Loucy (cell line): ENCODE measurements around the gene SLX9.

Experiments used
- H2AFZ ChIP-seq: fragments of 200-600 bp; sonication (generic); 2 replicates; pipeline ENCODE4 v1.6.0; 2016; ENCODE audit warnings: antibody characterized with exemption, mild to moderate bottlenecking, low read length, moderate library complexity
- H3F3A ChIP-seq: fragments of 200-600 bp; 2 replicates; pipeline ENCODE4 v1.6.0; 2016; ENCODE audit warnings: antibody characterized with exemption, low read depth, mild to moderate bottlenecking
- H3K27me3 ChIP-seq: fragments of 200-600 bp; sonication (generic); 2 replicates; pipeline ENCODE4 v1.6.1; 2014; ENCODE audit warnings: low read length, mild to moderate bottlenecking; ENCODE audit not compliant: insufficient read depth, poor library complexity, severe bottlenecking
- H3K36me3 ChIP-seq: fragments of 200-600 bp; sonication (generic); 2 replicates; pipeline ENCODE4 v1.6.1; 2016; ENCODE audit warnings: low read length; ENCODE audit not compliant: insufficient read depth
- H3K4me1 ChIP-seq: fragments of 200-600 bp; sonication (generic); 2 replicates; pipeline ENCODE4 v1.5.1; 2014; ENCODE audit warnings: low read length, mild to moderate bottlenecking; ENCODE audit not compliant: insufficient read depth, poor library complexity, severe bottlenecking
- H3K4me2 ChIP-seq: fragments of 200-600 bp; sonication (generic); 2 replicates; pipeline ENCODE4 v1.6.0; 2014; ENCODE audit warnings: antibody characterized with exemption, low read length, low read depth, mild to moderate bottlenecking; ENCODE audit not compliant: poor library complexity, severe bottlenecking
- H3K4me3 ChIP-seq: fragments of 200-600 bp; sonication (generic); 2 replicates; pipeline ENCODE4 v1.5.1; 2014; ENCODE audit warnings: low read length, mild to moderate bottlenecking, mixed read lengths; ENCODE audit not compliant: poor library complexity, severe bottlenecking
- H3K79me2 ChIP-seq: fragments of 200-600 bp; sonication (generic); 2 replicates; pipeline ENCODE4 v1.6.1; 2014; ENCODE audit warnings: low read length; ENCODE audit not compliant: insufficient read depth
- H3K9ac ChIP-seq: fragments of 200-600 bp; sonication (generic); 2 replicates; pipeline ENCODE4 v1.6.0; 2014; ENCODE audit warnings: mild to moderate bottlenecking, low read depth, low read length, moderate library complexity; ENCODE audit not compliant: poor library complexity, severe bottlenecking
- H3K9me2 ChIP-seq: fragments of 200-600 bp; sonication (generic); replicated peaks from 2 replicates; pipeline ENCODE4 v1.6.1; 2016; ENCODE audit warnings: low read depth, low read length, mixed read lengths
- H3K9me3 ChIP-seq: fragments of 200-600 bp; sonication (generic); 2 replicates; pipeline ENCODE4 v1.6.1; 2014; ENCODE audit warnings: mild to moderate bottlenecking, antibody characterized with exemption, low read length, low read depth; ENCODE audit not compliant: insufficient read depth
- H4K20me1 ChIP-seq: fragments of 200-600 bp; sonication (generic); 2 replicates; pipeline ENCODE4 v1.6.0; 2014; ENCODE audit warnings: antibody characterized with exemption, low read length, mild to moderate bottlenecking; ENCODE audit not compliant: insufficient read depth, poor library complexity, severe bottlenecking
- CTCF ChIP-seq: fragments of 200-600 bp; sonication (generic); conservative IDR thresholded peaks from 2 replicates; pipeline ENCODE4 v1.5.1; 2014; ENCODE audit warnings: mild to moderate bottlenecking, antibody characterized with exemption, low read length
- EZH2phosphoT487 ChIP-seq: fragments of 200-600 bp; IDR thresholded peaks from 2 replicates; pipeline ENCODE4 v1.6.1; 2018; ENCODE audit warnings: antibody characterized with exemption, mild to moderate bottlenecking, moderate library complexity, borderline replicate concordance

Gene SLX9

GRCh38 chr21:45004481-45005247 is 64.8 kb downstream of the SLX9 start:
- H3K4me1 ChIP-seq = peaks cover 27% of the 10 kb centered on the region
- no peaks in the 10 kb centered on the region for H3K9me2 ChIP-seq
- no peaks in the 10 kb centered on the region for H4K20me1 ChIP-seq
- no peak overlapping the region for H3K9ac ChIP-seq
- H3K4me2 ChIP-seq = peak overlapping the region; percentile 1
- no peaks in the 10 kb centered on the region for H3F3A ChIP-seq
- no peak for TF ChIP-seq CTCF
- TF ChIP-seq EZH2phosphoT487 = no peak
- H3K4me3 ChIP-seq = no peak overlapping the region
- H3K9me3 ChIP-seq = peaks cover 11% of the 10 kb centered on the region
- H2AFZ ChIP-seq = no peak overlapping the region
- H3K36me3 ChIP-seq = no peaks in the 10 kb centered on the region
- H3K79me2 ChIP-seq = no peaks in the 10 kb centered on the region
- H3K27me3 ChIP-seq = no peaks in the 10 kb centered on the region

- Histone ChIP-seq H3K9me3 (peaks cover 11% of the 10 kb centered on the region), H3K9ac (no peak overlapping the region), H2AFZ (no peak overlapping the region), H3K4me3 (no peak overlapping the region), H3K36me3 (no peaks in the 10 kb centered on the region), H3K4me2 (no peak overlapping the region), H3F3A (no peaks in the 10 kb centered on the region), H3K9me2 (no peaks in the 10 kb centered on the region), H3K27me3 (no peaks in the 10 kb centered on the region), H3K4me1 (peaks cover 30% of the 10 kb centered on the region), H4K20me1 (no peaks in the 10 kb centered on the region), H3K79me2 (no peaks in the 10 kb centered on the region)
- TF ChIP-seq CTCF (no peak), EZH2phosphoT487 (no peak)
Measured at GRCh38 chr21:45006536-45007095, 66.8 kb downstream of the SLX9 start.

GRCh38 chr21:45009616-45010015 is 69.8 kb downstream of the SLX9 start:
- Histone ChIP-seq H3K27me3 (no peaks in the 10 kb centered on the region), H4K20me1 (no peaks in the 10 kb centered on the region), H3K4me3 (no peak overlapping the region), H3F3A (no peaks in the 10 kb centered on the region), H2AFZ (no peak overlapping the region), H3K36me3 (no peaks in the 10 kb centered on the region), H3K79me2 (no peaks in the 10 kb centered on the region), H3K4me2 (no peak overlapping the region), H3K9me2 (no peaks in the 10 kb centered on the region), H3K4me1 (peaks cover 41% of the 10 kb centered on the region), H3K9ac (no peak overlapping the region), H3K9me3 (peaks cover 11% of the 10 kb centered on the region)
- TF ChIP-seq CTCF (no peak), EZH2phosphoT487 (no peak)
